Measurements from ENCODE around the gene SLC2A2. TPM values are rescaled to one million over a fixed set of nuclear protein-coding genes. Genes with fewer than 3 reads are reported as not detected.

SLC2A2 gene
- polyA plus RNA-seq, 10 donors: 0.10 to 0.52 TPM; not detected in 8

Other genes with a start within 250 kb of the SLC2A2 start
- gene RPL22L1, start 156.5 kb downstream of the SLC2A2 start, polyA plus RNA-seq (ENCODE audit: insufficient read length in 10 of 10): 10 to 100 TPM; 61.3 to 75.7 (median 69.7) TPM
- 1 to 10 TPM; 3.8 to 6.7 (median 4.8) TPM for gene EIF5A2, start 118.1 kb downstream of the SLC2A2 start, polyA plus RNA-seq (ENCODE audit: insufficient read length in 10 of 10)